ENCODE measurements around the gene DOP1A.
A peak's percentile ranks its signal among the peaks of the same experiment; 100 is the strongest.

DOP1A gene

GRCh38 chr6:83193747-83194566, 126.5 kb downstream of the DOP1A start:
- Mint-ChIP-seq H3K4me3 (peak overlapping the region; percentile 96 to 99), H3K27me3 (no peaks in the 10 kb centered on the region), H3K4me1 (peaks cover 26% of the 10 kb centered on the region), H3K27ac (no peak overlapping the region), H3K9me3 (no peaks in the 10 kb centered on the region)
- peak; percentile 22 for ATAC-seq
- peak; percentile 12 to 15 for DNase-seq

GRCh38 chr6:83198486-83199172, 131.2 kb downstream of the DOP1A start:
- no peak for DNase-seq
- H3K27ac Mint-ChIP-seq = no peak overlapping the region
- no peak for ATAC-seq
- H3K4me1 Mint-ChIP-seq = peaks cover 19% of the 10 kb centered on the region
- no peaks in the 10 kb centered on the region for H3K27me3 Mint-ChIP-seq
- no peak overlapping the region for H3K4me3 Mint-ChIP-seq
- no peaks in the 10 kb centered on the region for H3K9me3 Mint-ChIP-seq

- peaks cover 13% of the 10 kb centered on the region for H3K4me1 Mint-ChIP-seq
- no peak overlapping the region for H3K4me3 Mint-ChIP-seq
- no peak overlapping the region for H3K27ac Mint-ChIP-seq
- peak; percentile 88 for ATAC-seq
- H3K27me3 Mint-ChIP-seq = no peaks in the 10 kb centered on the region
- peak in 1 of 2 donors; percentile 19 for DNase-seq
- H3K9me3 Mint-ChIP-seq = no peaks in the 10 kb centered on the region
Measured at GRCh38 chr6:83199173-83199862, 131.8 kb downstream of the DOP1A start.

- no peaks in the 10 kb centered on the region for H3K27me3 Mint-ChIP-seq
- no peak overlapping the region for H3K27ac Mint-ChIP-seq
- no peak overlapping the region for H3K4me3 Mint-ChIP-seq
- H3K4me1 Mint-ChIP-seq = peaks cover 11% of the 10 kb centered on the region
- ATAC-seq (peak; percentile 32), DNase-seq (no peak)
- H3K9me3 Mint-ChIP-seq = no peaks in the 10 kb centered on the region
Measured at GRCh38 chr6:83199863-83200225, 132.4 kb downstream of the DOP1A start.

- H3K27me3 Mint-ChIP-seq = peaks cover 11% of the 10 kb centered on the region
- ATAC-seq (no peak), DNase-seq (no peak)
- no peak overlapping the region for H3K27ac Mint-ChIP-seq
- peaks cover 11% of the 10 kb centered on the region for H3K4me1 Mint-ChIP-seq
- H3K9me3 Mint-ChIP-seq = no peaks in the 10 kb centered on the region
- H3K4me3 Mint-ChIP-seq = no peak overlapping the region
Measured at GRCh38 chr6:83202031-83202430, 134.6 kb downstream of the DOP1A start.

GRCh38 chr6:83215131-83216047, 147.9 kb downstream of the DOP1A start:
- H3K27me3 Mint-ChIP-seq = peaks cover 7% of the 10 kb centered on the region
- H3K4me1 Mint-ChIP-seq = no peaks in the 10 kb centered on the region
- no peak overlapping the region for H3K4me3 Mint-ChIP-seq
- ATAC-seq (peak; percentile 97), DNase-seq (peak; percentile 35 to 66)
- H3K27ac Mint-ChIP-seq = peak overlapping the region in 1 of 2 donors; percentile 27
- no peaks in the 10 kb centered on the region for H3K9me3 Mint-ChIP-seq

GRCh38 chr6:83216806-83217205, 149.3 kb downstream of the DOP1A start:
- H3K27ac Mint-ChIP-seq = no peak overlapping the region
- H3K27me3 Mint-ChIP-seq = no peaks in the 10 kb centered on the region
- no peaks in the 10 kb centered on the region for H3K4me1 Mint-ChIP-seq
- no peaks in the 10 kb centered on the region for H3K9me3 Mint-ChIP-seq
- no peak overlapping the region for H3K4me3 Mint-ChIP-seq
- DNase-seq (no peak), ATAC-seq (no peak)

All from stimulated activated naive CD8-positive, alpha-beta T cell treated with anti-CD3 and anti-CD28 coated beads, Interleukin-15, amount 100 ng/mL, for 72 hours (primary cell).